NCI-H2196 treated with DMSO at 0.1 percent for 48 hours (cell line): ENCODE results near the gene KCNN3.
A peak's percentile ranks its signal among the peaks of the same experiment; 100 is the strongest.

Experiments
- DNase-seq: peaks from one replicate; lab custom pipeline; 2025; ENCODE audit not compliant: unreplicated experiment; lab: John Stamatoyannopoulos, UW

Gene KCNN3

GRCh38 chr1:154819628-154820590 is 50.2 kb downstream of the KCNN3 start:
- DNase-seq = no peak

- DNase-seq = no peak
These were observed 51.2 kb downstream of the KCNN3 start for GRCh38 chr1:154818911-154819310.

- DNase-seq = no peak
These were observed 53.1 kb downstream of the KCNN3 start for GRCh38 chr1:154816937-154817336.

- DNase-seq = no peak
These were observed 53.7 kb downstream of the KCNN3 start for GRCh38 chr1:154816369-154816768.

- no peak for DNase-seq
These were observed 56.1 kb downstream of the KCNN3 start for GRCh38 chr1:154813846-154814505.

- peak; percentile 87 for DNase-seq
These were observed 56.7 kb downstream of the KCNN3 start for GRCh38 chr1:154813300-154813816.

- DNase-seq = no peak
These were observed 57.2 kb downstream of the KCNN3 start for GRCh38 chr1:154812877-154813276.

GRCh38 chr1:154810571-154810970 is 59.5 kb downstream of the KCNN3 start:
- no peak for DNase-seq

- DNase-seq = no peak
These were observed 60.4 kb downstream of the KCNN3 start for GRCh38 chr1:154809436-154810413.

GRCh38 chr1:154808909-154809262 is 61.2 kb downstream of the KCNN3 start:
- DNase-seq = no peak

- DNase-seq = no peak
These were observed 61.7 kb downstream of the KCNN3 start for GRCh38 chr1:154808261-154808908.

GRCh38 chr1:154807048-154807591 is 63.0 kb downstream of the KCNN3 start:
- no peak for DNase-seq

GRCh38 chr1:154806333-154806732 is 63.7 kb downstream of the KCNN3 start:
- no peak for DNase-seq

GRCh38 chr1:154802982-154803920 is 66.8 kb downstream of the KCNN3 start:
- no peak for DNase-seq

- DNase-seq = no peak
These were observed 67.6 kb downstream of the KCNN3 start for GRCh38 chr1:154802336-154802969.

- DNase-seq = no peak
These were observed 68.7 kb downstream of the KCNN3 start for GRCh38 chr1:154801234-154802011.

GRCh38 chr1:154799188-154799587 is 70.9 kb downstream of the KCNN3 start:
- DNase-seq = no peak

GRCh38 chr1:154798645-154799044 is 71.4 kb downstream of the KCNN3 start:
- DNase-seq = no peak
